Mammary epithelial cell (primary cell): ENCODE results near the gene RILPL2.

ENCODE experiments used
- CTCF ChIP-seq, 2 donors: IDR thresholded peaks in 1 of 2; conservative IDR thresholded peaks in 1 of 2; 2 replicates each; pipeline ENCODE4 v1.5.1; 2011 to 2012; ENCODE audit warnings: inconsistent platforms in 2 of 2, low read length in 2 of 2, mild to moderate bottlenecking in 2 of 2, control low read depth in 1 of 2, low read depth in 1 of 2; ENCODE audit not compliant: insufficient read depth in 1 of 2; ENCODE audit errors: extremely low read depth in 1 of 2
- EZH2 ChIP-seq: IDR thresholded peaks from 2 replicates; pipeline ENCODE4 v1.6.1; 2012; ENCODE audit warnings: low read length, inconsistent platforms, borderline replicate concordance

- no peak for TF ChIP-seq CTCF (conservative IDR thresholded peaks at IDR 0.05 in 1 of 2, IDR thresholded peaks at IDR 0.05 in 1 of 2; ENCODE audit: extremely low read depth in 1 of 2, insufficient read depth in 1 of 2, low read depth in 1 of 2, low read length in 2 of 2)
- no peak for TF ChIP-seq EZH2
Observed at GRCh38 chr12:123478762-123479161, 42.3 kb upstream of the RILPL2 start.
